Esophagus muscularis mucosa (tissue), 4 donors: ENCODE results near the gene TECTB.

Experiments
- CTCF ChIP-seq, 3 experiments: fragments of 200-600 bp in 2 of 3; fragments of 450-650 bp in 1 of 3; sonication (generic) in 2 of 3; IDR thresholded peaks; one replicate each; pipeline ENCODE4 v1.5.1; 2017 to 2019; ENCODE audit warnings: antibody characterized with exemption in 3 of 3, mild to moderate bottlenecking in 2 of 3, moderate library complexity in 1 of 3
- EP300 ChIP-seq: sonication (generic); formaldehyde crosslinking; IDR thresholded peaks from one replicate; pipeline ENCODE4 v1.6.1; 2017; ENCODE audit warnings: antibody characterized with exemption
- POLR2A ChIP-seq: fragments of 450-650 bp; IDR thresholded peaks from one replicate; pipeline ENCODE4 v1.6.1; 2017; ENCODE audit warnings: antibody characterized with exemption, moderate library complexity, mild to moderate bottlenecking, low read depth
- POLR2AphosphoS5 ChIP-seq, 2 donors: sonication (generic); formaldehyde crosslinking; IDR thresholded peaks; one replicate each; pipeline ENCODE4 v1.6.1; 2017; ENCODE audit warnings: antibody characterized with exemption in 2 of 2

GRCh38 chr10:112250555-112250954 lies 32.6 kb upstream of the TECTB start:
- TF ChIP-seq EP300, result no peak
- TF ChIP-seq CTCF (IDR thresholded peaks at IDR 0.05), result no peak
- no peak for TF ChIP-seq POLR2AphosphoS5 (IDR thresholded peaks at IDR 0.05)
- TF ChIP-seq POLR2A, result no peak
